HK-2 (cell line): ENCODE measurements around the gene KRT34.
A peak's percentile ranks its signal among the peaks of the same experiment; 100 is the strongest.
"Not testable (repeated sequence)": the region's sequence is repeated elsewhere in the genome, so short reads cannot be mapped to it uniquely, and the experiment has no call there.

Experiments used
- DNase-seq: peaks from one replicate; pipeline ENCODE4 v3.0.0-alpha.2; 2018; ENCODE audit not compliant: unreplicated experiment

Gene KRT34

DNA sequence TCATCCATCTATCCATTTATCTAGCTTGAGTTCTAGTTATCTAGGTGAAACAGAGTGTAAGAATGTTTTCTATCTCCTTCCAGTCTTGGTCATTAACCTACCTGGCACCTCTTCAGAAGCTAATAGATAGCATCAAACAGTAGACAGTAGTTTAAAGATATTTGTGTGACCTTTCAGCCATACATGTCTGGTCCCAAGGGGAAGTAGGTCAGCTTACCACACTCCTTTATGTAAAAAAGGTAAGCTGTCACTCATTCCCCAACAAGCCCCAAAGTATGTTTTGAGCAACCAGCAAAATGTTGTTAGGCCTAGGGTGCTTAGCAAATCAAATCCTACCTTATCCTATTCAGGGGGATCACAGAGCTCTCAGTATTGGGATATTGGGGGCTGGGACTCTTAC, 16.0 kb downstream of the KRT34 start:
- no peak for DNase-seq

DNA sequence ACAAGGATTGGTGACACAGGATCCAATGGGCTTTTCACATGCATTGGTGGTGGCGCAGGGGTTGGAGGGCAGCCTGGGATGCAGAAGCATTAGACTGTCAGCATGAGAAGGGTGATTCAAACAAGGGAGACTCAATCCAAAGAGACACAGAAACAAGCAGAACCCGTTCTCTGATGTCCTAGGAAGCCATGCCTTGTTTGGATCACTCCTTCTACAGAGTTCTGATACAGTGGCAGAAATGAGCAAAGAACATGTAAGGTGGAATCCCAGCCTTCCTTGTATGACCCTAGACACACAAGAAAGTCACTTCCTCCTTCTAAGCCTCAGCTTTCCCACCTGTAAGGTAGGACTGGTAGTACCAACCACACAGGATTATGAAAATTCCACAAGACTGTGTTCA, 18.2 kb downstream of the KRT34 start:
- no peak for DNase-seq

DNA sequence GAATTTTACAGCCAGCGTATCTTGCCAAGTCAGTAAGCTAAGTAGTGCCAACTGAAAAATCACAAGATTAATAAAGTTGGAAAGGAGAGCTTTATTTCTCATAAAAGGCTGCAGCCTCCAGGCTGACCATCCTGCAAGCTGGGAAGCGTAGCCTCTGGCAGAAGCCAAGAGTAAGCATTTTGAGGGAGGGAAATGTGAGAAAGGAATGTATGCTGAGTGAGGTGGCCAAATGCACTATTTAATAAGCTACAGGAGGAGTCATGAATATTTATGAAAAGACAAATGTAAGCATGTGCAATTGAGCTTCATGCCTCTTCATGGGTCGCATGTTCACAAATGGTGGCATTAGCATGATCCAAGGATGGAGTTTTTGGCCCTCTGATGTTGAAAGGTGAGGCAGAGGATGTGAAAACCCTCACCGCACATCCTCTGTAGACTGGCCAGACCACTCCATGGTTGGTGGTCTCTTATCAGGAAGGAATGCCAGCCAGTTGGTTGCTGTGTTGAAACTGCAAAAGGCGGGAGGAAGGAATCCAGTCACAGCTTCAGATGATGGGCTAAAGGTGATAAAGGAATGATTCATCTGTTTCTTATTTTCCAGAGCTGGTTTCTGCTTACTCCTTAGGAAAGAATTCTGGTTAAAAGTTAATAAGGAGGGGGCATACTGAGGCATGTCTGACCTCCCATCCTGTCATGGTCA, 21.7 kb downstream of the KRT34 start:
- DNase-seq, result peak; percentile 70

DNA sequence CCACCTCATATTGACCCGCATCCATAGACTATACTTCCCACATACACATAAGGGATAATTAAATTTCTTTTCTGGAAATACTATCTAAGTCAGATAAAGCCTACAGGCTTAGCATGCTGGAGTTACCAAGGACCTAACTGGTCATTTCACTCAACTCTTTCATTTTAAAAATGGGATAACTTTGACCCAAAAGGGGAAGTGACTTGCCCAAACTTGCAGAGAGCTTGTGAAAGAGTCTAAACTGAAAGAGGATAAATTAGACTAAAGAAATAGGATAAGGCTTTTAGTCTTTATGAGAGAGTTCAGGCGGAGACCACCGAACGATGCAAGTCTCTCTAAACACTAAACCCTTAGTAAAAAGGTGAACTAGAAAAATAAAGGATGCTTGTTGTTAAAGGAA, 27.6 kb downstream of the KRT34 start:
- DNase-seq, result no peak

DNA sequence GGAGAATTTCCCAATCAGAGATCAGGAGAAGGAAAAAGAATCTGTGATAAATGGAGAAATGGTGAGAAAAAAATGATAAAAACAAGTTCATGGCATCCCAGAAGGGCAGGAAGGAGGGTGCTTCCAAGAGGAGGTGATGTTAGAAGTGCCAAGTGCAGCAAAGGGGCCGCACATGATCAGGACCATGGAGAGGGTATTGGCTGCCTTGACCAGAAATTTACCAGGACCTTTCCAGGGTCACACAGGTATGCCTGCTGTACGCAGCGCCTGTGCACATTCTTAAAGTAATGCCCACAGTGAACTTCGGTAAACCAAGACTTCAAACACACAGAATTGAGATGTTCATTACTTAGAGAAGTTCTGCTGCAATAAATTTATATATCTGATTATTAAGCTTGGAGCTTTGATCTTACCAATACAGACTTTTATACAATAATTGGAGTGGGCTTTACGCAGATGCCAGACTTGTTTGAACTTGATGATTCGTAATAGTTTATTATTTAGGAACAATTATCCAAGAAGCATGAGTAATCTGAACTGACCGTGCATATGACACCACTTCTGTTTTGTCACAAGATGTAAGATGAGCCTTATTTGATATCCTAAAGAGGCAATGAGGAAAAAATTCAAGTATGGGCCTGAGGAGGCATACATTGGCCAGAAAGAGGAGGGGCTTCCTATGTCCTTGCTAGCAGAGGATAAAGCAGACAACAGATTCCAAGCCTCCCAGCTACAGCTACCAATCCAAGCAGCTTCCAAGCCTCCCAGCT, 29.3 kb downstream of the KRT34 start:
- no peak for DNase-seq

DNA sequence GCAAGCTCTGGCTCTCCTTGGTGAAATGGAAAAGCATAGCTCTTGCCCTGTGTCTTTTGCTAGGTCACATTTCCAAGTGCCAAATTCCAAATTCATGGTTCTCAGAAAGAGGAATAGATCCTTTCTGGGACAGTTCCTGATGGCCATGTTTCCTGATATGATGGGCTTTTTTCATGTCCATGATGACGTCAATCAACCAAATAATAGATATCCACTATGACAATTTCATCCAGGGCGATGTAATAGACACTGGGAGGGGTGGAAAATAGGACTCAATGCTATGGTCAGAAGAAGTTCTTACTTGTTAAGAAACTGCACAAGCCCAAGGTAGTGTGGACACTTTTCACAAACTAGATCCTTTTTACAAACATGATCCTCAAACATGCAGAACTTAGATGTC, 30.9 kb downstream of the KRT34 start:
- DNase-seq, result no peak

DNA sequence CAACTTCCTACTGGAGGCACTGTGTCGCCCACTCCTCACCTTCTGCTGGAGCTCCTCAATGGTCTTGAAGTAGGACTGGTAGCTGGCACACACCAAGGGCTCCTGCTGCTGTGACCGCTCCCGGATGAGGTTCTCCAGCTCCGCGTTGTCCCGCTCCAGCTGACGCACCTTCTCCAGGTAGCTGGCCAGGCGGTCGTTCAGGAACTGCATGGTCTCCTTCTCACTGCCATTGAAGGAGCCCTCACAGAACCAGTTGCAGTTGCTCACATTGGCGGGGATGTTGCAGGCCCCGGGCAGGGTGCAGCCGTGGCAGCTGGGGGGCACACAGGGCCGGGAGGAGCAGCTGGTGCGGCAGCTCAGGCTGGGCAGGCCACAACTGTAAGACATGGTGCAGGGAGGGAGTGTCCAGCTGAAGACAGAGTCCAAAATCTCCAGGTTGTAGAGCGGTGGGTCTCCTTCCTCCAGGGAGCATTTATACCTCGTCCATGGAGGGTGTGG, 31.7 kb downstream of the KRT34 start, which contains the start of gene KRT33A:
Gene KRT33A (minus strand): TSS at position 448 of the 498 bp plus-strand sequence. CDS start 61 bp downstream, at position 387.
- not testable (repeated sequence) for DNase-seq

DNA sequence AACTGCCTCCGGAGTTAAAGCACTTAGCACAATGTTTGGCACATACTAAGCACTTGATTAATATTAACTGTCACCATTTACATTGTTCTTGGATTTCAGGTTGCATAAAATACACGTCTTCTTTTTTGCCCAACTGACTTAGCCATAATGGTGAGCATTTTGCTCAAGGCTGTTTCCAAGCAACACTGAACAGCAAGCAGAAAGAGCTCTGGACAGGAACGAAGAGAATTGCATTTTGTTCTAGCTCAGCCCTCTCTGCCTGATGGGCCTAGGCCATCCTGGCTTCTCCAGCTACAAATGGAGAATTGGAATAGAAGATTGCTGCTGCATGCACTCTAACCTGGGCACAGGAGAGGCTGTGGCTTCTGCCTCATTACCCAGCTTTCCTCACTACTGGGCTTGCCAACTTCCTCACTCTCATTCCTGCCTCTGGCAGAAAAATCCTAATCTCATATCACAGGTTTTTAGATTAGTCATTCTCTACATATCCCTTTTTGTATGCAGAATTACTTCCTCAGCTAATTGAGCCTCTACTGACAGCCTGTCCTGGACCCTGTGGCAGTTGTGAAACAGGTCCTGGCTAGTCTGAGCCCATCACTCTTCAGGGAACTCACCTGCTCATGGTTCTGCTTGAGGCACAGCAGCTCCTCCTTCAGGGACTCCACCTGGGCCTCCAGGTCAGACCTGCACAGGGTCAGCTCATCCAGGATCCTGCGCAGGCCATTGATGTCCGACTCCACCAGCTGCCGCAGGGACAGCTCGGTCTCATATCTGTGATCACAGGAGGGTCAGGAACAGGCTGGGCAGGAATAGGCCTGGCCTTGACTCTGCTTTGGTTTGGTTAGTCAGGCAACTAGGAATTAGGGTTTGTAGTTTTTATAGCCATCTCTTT, 34.0 kb downstream of the KRT34 start:
- no peak for DNase-seq

DNA sequence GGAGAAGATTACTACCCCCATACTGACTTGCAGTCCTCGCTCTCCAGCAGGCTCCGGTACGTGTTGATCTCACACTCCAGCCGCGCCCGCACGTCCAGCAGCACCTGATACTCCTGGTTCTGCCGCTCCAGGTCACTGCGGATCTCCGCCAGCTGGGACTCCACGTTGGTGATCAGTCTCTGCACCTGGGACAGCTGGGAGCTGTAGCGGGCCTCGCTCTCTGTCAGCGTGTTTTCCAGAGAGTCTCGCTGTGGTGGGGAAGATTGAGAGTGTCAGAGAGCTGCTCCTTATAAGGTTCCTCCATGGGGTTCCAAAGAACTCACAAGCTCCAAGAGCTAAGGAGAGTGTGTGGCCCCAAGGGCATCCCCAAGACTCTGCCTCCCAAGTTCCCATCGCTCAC, 35.7 kb downstream of the KRT34 start:
- not testable (repeated sequence) for DNase-seq

DNA sequence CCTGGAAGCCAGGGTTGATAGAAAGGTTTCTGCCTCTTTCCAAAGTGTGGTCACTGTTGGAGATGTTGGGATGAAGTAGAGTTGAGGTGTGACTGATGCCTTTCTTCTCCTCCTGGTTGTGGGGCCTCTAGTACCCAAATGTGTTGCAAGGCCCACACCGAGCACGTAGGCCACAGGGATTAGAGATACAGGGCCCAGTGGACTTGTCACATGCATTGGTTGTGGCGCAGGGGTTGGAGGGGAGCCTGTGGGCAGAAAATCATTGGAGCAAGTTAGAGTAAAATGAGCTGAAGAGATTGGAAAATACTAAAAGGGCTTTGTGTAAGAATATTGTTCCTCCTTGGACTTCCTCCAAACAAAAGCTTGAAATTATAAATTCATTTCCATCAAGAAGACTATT, 36.1 kb downstream of the KRT34 start:
- no peak for DNase-seq

DNA sequence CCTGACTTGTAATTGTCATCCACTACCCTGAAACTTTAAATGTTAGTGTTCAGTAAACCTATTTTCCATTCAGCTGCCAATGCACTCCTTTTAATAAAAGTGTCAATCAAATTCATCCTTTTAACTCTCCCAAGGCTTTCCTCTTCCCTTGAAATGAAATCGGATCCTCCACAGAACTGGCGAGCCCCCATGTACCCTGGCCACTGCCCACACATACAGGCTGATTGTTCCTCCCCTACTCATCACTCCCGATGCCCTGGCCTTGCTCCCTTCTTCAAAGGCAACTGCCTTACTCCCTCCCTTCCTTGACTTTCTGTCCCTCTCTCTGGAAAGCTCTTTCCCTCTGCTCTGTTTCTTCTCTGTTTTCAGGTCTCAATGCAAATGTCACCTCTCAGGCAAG, 39.1 kb downstream of the KRT34 start:
- DNase-seq, result no peak

DNA sequence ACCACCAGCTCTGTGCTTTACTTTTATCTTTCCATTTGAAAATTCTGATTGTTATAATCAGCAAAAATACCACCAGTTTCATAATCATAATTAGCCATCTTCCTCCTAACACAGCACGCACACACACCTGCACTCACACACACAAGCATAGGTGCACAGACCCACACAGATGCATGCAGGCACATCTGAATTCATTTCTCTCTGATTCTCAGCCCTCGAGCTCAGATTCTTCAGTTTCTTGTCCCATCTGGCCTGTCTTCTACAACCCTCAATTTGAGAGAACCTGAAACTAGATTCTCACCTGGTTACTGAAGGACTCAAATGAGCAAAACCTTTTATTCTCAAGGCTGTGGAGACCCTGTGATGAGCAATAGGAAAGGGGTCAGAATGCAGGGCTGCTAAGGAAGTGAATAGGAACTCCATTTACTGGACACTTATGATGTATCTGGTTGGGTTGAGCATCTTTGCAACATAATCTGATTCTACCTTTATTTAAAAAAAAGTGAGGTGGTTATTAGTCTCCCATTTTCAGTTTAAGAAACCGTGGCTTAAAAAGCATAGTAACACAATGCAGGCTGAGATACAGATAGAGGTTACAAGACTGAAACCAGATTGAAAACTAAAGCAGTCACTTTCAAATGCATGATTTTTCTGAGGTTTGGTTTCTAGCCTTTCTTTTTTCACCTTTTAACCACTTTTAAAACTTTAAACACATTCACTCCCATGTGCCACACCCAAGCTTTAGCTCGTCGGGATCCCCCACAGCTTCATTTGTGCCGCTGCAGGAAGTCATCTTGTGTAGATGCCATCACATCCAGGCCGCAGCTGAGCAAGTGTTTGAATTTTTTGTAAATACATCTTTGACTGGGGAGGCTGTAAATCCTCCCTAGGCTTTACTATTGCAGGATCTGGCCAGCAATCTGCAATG, 40.9 kb downstream of the KRT34 start:
- no peak for DNase-seq

DNA sequence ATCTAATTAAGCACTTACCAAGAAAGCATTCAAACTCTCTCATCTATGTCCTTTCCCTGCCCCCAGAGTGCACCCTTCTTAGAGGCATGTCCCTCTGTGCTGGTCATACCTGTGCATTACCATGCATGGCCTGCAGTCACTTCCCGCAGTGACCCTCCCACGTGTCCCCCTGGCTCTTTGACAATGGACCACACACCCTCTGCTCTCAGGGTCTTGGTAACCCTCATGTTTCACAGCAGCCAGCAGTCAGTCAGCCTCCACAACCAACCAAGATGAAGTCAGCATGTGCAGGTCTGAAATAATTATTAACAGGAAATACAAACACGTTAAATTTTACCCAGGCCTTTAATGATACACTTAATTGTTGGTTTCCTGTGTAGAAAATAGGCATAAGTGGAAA, 41.6 kb downstream of the KRT34 start:
- no peak for DNase-seq

DNA sequence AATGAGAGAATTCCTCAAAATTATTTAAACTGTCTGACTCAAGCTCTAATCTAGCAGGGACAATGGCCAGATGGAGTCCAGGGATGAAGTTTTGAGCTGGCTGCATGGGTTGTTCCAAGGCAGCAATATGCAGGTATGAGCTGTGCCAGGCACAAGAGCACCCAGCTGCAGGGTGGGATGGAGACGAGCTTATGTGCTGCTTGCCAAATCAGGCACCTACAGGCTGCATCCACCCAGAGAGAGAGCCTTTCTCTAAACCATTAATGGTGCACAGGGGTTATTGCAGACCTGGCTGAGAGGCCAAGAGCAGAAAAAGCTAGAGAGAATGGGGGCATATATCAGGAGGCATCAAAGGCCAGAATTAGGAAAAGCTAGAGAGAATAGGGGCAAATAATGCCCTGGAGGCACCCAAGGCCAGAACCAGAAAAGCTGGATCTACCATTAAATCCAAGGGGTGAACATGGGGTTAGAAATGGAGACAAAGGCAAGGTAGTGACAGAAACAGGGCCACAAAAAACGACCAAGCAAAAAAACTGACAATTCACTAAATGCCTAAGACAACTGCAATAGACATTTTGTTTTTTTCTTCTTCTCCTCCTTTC, 42.4 kb downstream of the KRT34 start:
- DNase-seq, result no peak

DNA sequence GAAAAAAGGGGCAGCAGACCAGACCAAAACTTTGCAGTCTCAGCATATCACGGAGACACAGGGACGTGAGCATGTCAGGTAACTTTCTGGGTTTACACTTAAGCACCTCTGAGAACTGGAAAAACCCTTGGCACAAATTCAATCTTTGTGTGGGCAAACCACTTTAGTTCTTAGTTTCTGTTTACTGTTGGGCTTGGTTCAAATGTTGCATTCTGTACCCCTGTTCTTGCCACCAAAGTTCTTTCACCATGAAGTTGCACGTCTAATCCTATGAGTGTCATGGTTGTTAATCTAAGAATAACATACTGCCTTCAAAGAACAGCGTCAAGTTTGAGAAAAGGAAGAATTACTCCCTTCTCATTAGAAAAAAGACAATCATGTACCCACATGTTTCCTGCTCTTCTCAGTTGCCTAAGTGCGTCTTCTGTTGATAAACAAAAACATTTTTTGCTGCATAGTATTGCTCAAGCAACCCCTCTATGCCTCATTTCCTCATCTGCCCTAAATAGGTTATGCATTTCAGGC, 43.1 kb downstream of the KRT34 start:
- no peak for DNase-seq

DNA sequence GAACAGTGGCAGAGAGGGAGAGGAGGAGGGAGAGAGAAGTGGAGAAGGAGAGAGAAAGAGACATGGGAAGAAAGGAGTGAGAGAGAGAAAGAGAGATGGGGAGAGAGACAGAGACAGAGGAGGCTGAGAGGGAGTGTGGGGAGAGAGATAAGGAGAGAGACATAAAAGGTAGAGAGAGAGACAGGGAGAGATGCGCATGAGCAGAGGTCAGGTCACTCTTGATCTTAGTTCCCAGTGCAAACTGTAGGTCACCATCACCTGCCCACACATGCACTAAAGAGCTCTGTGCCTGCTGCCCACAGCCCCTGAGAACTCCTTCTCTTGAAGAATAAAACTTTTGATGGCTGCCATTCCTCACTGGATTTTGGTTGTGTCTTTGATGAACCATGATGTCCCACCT, 46.4 kb downstream of the KRT34 start:
- DNase-seq, result no peak

DNA sequence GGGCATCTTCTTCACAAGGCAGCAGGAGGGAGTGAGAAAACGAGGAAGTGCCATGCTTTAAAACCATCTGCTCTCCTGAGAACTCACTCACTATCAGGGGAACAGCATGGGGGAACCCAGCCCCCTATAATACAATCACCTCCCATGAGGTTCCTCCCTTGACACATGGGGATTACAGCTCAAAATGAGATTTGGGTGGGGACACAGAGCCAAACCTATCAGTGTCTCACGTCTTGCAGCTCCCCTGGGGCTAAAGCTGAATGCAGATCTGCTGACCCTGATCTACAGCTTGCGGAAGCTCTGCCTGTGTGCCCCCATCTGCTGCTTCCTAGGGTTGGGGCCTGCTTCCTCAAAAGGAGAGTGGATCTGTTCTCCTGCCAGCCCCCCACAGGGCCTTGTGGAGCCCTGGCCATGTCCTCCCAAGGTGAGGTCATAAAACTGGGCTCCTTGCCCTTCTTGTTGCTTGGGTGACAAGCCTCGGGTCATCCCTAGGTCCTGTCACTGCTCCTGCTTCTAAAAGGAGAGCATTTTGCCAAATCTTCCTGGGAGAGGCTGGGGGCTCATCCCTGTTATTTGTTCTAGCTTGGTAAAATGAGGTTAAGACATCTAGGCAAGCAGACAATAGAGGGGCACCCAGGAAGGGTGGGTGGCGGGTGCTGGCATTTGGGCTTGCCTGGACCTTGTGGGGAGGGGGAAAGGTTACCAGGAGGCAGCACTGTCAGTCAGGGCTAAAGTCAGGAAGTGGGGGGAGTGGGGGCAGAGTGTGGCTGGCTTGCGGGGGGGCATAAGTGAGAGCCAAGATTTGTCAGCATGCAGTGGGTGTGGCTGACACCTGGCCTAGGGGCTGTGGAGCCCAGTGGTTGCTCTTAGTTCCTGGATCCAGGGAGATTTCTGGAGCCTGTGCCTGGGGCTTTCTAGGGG, 47.5 kb downstream of the KRT34 start:
- no peak for DNase-seq

DNA sequence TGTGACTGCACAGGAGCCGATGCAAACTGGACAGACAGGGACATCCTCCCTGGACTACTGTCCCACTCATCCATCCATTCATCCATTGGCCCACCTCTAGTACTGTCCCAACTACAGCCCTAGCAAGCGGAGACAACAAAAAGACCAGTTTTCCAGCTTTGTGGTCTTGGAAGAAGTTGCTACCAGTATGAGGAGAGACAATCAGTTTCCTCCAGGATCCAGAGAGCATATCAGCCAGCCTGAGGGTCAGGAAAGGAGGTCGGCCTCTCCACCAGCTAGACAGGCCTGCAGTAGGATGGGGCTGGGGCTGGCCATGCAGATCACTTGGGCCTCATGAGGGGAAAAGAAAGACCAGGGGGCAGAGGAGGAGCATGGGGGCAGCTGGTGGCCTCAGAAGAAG, 48.3 kb downstream of the KRT34 start:
- DNase-seq, result no peak

DNA sequence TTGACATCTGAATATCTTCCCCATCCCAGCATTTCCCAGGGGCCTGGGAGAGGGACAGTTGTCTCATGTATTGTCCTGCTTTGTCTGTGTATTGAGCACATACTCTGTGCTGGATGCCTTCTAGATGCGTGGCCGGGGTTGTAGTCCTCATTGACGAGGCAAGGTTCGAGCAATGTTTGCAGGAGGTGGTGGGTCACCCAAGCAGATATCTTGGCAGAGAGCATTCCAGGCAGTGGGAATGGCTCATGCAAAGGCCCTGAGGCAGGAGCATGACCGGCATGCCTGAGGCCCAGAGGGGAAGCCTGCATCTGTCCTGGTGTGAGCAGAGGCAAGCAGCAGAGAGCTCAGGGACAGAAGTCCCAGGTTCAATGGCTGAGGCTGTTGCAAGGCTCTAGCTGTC, 49.0 kb downstream of the KRT34 start:
- DNase-seq, result no peak
